T-helper 1 cell treated with Interleukin-12 subunit alpha and Interleukin-12 subunit beta and Interleukin-4 antibody, amounts not matched to agents 30 μg/mL and 1 μg/mL, for 36 hours (primary cell): ENCODE data around the gene PIP5K1C.

ENCODE experiments used
- H3K27ac Mint-ChIP-seq: one replicate; pipeline ENCODE4 v1.8.0; 2021; ENCODE audit warnings: mild to moderate bottlenecking, mixed read lengths
- H3K27me3 Mint-ChIP-seq: one replicate; pipeline ENCODE4 v1.8.0; 2021; ENCODE audit warnings: low read depth, mixed read lengths
- H3K36me3 Mint-ChIP-seq: one replicate; pipeline ENCODE4 v1.8.0; 2021; ENCODE audit warnings: low read depth, mixed read lengths
- H3K4me1 Mint-ChIP-seq: one replicate; pipeline ENCODE4 v1.8.0; 2021; ENCODE audit warnings: low read depth, mixed read lengths
- H3K4me3 Mint-ChIP-seq: one replicate; pipeline ENCODE4 v1.8.0; 2021; ENCODE audit warnings: mild to moderate bottlenecking, moderate library complexity, mixed read lengths
- H3K9me3 Mint-ChIP-seq: one replicate; pipeline ENCODE4 v1.8.0; 2021; ENCODE audit warnings: mixed read lengths

The PIP5K1C gene

DNA sequence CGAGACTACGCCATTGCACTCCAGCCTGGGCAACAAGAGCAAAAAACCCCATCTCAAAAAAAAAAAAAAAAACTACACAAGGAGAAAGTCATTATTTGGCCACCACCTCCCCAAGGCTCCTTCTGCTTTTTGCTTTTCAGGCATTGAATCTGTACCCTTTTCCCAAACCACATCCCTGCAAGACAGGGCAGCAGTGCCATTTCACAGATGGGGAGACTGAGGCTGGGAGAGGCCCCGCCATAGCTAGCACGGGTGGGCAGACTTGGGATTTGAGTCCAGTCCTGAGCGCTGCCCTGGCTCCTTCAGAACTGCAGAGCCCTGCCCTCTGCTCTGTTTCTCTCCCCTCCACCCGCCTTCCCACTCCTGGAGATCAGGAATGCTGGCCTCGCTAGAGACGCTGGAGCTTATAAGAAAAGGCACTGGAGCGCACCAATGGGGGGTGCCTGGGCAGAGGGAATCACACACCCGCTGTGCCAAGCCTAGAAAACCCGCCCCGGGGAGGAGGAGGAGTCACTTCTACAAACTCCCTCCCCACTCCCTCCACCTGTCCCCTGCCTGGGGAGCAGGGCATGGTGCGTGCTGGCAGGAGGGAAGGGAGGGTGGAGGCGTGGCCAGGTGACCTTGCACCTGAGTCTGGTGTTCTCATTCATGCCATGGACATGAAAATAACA, 25.5 kb upstream of the PIP5K1C start:
- H3K4me1 Mint-ChIP-seq, result no peaks in the 10 kb centered on the region
- H3K27ac Mint-ChIP-seq, result no peak overlapping the region
- no peak overlapping the region for H3K4me3 Mint-ChIP-seq
- no peaks in the 10 kb centered on the region for H3K9me3 Mint-ChIP-seq
- peaks cover 33% of the 10 kb centered on the region for H3K27me3 Mint-ChIP-seq
- H3K36me3 Mint-ChIP-seq, result no peaks in the 10 kb centered on the region

DNA sequence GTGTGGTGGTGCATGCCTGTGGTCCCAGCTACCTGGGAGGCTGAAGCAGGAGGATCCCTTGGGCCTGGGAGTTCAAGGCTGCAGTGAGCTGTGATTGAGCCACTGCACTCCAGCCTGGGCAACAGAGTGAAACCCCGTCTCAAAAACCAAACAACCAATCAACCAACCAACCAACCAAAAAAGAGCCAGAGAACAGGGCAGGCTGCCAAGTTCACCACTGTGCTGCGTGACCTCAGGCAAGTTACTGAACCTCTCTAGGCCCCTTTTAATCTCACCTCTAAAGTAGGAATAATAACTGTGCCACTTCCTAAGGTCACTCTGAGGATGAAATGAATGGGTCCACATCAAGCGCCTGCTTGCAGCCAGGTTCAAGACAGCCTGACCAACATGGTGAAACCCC, 24.9 kb upstream of the PIP5K1C start:
- H3K27ac Mint-ChIP-seq, result no peak overlapping the region
- no peaks in the 10 kb centered on the region for H3K4me1 Mint-ChIP-seq
- H3K36me3 Mint-ChIP-seq, result no peaks in the 10 kb centered on the region
- peaks cover 40% of the 10 kb centered on the region for H3K27me3 Mint-ChIP-seq
- no peak overlapping the region for H3K4me3 Mint-ChIP-seq
- H3K9me3 Mint-ChIP-seq, result no peaks in the 10 kb centered on the region

GRCh38 chr19:3723883-3724282, 23.6 kb upstream of the PIP5K1C start:
- no peaks in the 10 kb centered on the region for H3K36me3 Mint-ChIP-seq
- H3K4me1 Mint-ChIP-seq, result peaks cover 2% of the 10 kb centered on the region
- no peak overlapping the region for H3K4me3 Mint-ChIP-seq
- no peaks in the 10 kb centered on the region for H3K9me3 Mint-ChIP-seq
- no peak overlapping the region for H3K27ac Mint-ChIP-seq
- H3K27me3 Mint-ChIP-seq, result peaks cover 47% of the 10 kb centered on the region

GRCh38 chr19:3723110-3723488, 22.8 kb upstream of the PIP5K1C start:
- H3K36me3 Mint-ChIP-seq, result no peaks in the 10 kb centered on the region
- no peak overlapping the region for H3K4me3 Mint-ChIP-seq
- no peak overlapping the region for H3K27ac Mint-ChIP-seq
- H3K9me3 Mint-ChIP-seq, result no peaks in the 10 kb centered on the region
- H3K4me1 Mint-ChIP-seq, result peaks cover 2% of the 10 kb centered on the region
- peaks cover 47% of the 10 kb centered on the region for H3K27me3 Mint-ChIP-seq

DNA sequence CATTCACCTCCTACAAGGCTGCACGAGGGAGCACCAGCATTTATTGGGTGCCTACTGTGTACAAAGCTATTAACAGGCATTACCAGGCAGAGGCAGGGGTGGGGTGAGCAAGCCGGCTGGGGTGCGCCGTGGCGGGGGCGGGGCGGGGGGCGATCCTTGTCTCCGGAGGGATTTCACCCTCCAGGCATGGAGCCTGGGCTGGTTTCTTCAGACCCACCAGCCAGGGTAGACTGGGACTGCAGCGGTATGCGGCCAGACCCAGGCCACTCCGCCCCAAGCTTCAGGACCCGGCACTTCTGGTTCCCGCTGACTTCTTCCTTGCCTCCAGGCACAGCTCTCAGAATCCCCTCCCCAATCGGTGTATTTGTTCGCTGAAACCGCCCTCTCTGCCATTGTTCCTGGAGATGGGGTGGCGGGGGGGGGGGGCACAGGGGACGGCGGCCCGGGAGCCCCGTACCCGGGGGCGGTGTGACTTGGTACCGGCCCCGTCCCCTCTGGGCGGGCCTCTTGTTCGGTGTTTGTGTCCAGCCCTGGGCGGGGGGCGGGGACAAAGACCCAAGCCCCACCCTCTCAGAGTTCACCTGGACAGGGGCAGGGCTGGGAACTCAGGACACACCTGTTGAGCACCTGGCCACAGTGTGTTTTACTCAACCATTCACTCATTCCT, 22.3 kb upstream of the PIP5K1C start:
- Mint-ChIP-seq H3K36me3 (no peaks in the 10 kb centered on the region), H3K27ac (no peak overlapping the region)

DNA sequence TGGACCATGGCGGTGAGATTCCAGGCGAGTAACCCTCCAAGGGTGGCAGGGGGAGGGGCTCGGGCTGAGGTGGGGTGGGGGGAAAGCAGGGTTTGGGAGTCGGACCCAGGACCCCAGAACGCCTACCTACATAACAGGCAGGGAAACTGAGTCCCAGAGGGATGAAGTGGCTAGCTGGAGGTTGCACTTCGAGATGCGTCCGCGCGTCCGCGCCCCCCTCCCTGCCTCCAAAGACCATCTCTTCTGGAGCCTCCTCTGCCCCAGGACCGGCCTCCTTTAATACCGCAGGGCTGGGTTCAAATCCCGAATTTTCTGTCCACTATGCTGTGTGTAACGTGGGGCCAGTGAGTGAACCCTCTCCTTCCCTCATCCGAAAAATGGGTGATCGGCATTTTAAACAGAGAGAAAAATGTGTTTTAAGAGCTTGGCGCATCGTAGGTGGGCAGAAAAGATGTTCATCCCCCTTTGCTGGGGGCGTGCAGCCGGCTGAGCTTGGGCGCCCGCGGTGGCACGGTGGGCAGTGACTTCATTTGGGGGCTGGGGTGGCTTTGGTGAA, 21.7 kb upstream of the PIP5K1C start:
- H3K4me1 Mint-ChIP-seq, result peaks cover 2% of the 10 kb centered on the region
- H3K4me3 Mint-ChIP-seq, result no peak overlapping the region
- H3K9me3 Mint-ChIP-seq, result no peaks in the 10 kb centered on the region
- no peaks in the 10 kb centered on the region for H3K36me3 Mint-ChIP-seq
- peaks cover 47% of the 10 kb centered on the region for H3K27me3 Mint-ChIP-seq
- H3K27ac Mint-ChIP-seq, result no peak overlapping the region

More for the DNA sequence above, 22.3 kb upstream of the PIP5K1C start:
- peaks cover 2% of the 10 kb centered on the region for H3K4me1 Mint-ChIP-seq
- H3K9me3 Mint-ChIP-seq, result no peaks in the 10 kb centered on the region
- no peak overlapping the region for H3K4me3 Mint-ChIP-seq
- H3K27me3 Mint-ChIP-seq, result peaks cover 47% of the 10 kb centered on the region

DNA sequence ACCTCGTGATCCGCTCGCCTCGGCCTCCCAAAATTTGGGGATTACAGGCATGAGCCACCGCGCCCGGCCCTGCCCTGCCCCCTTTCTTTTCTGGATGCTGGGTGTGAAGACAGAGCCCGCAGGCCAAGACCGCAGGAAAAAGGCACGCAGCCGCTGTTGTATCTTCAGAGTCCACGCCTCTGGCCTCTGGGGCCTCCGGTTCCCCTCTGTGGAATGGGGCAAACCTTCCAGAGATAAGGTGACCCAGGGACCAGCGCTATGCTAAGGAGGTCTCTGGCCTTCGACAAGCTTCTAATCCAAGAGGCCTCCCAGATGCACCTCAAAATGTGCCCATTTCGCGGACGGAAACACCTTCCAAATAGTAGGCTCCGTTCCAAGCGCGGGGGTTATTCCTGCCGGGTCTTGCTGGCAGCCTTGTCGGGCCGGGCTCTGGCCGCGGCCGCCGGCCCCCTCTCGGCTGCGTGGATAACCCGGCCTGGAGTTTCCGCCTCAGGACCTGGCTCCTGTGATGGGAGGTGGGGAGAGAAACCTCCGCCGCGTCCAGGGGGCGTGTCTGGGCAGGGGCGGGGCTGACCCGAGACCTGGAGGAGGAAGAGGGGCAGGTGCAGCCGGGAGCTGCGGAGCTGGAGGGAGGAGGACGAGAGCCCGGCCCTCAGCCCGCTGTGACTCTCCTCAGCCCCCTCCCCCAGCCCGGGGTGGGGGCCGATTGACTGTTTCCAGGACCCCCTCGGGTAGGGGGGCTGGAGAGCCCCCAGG, 21.0 kb upstream of the PIP5K1C start:
- Mint-ChIP-seq H3K9me3 (no peaks in the 10 kb centered on the region), H3K27ac (no peak overlapping the region), H3K36me3 (no peaks in the 10 kb centered on the region), H3K27me3 (peaks cover 47% of the 10 kb centered on the region), H3K4me1 (peaks cover 2% of the 10 kb centered on the region), H3K4me3 (no peak overlapping the region)

GRCh38 chr19:3720349-3720917, 20.2 kb upstream of the PIP5K1C start:
- Mint-ChIP-seq H3K9me3 (no peaks in the 10 kb centered on the region), H3K4me3 (no peak overlapping the region), H3K27ac (no peak overlapping the region), H3K27me3 (peaks cover 47% of the 10 kb centered on the region), H3K4me1 (peaks cover 2% of the 10 kb centered on the region), H3K36me3 (no peaks in the 10 kb centered on the region)

DNA sequence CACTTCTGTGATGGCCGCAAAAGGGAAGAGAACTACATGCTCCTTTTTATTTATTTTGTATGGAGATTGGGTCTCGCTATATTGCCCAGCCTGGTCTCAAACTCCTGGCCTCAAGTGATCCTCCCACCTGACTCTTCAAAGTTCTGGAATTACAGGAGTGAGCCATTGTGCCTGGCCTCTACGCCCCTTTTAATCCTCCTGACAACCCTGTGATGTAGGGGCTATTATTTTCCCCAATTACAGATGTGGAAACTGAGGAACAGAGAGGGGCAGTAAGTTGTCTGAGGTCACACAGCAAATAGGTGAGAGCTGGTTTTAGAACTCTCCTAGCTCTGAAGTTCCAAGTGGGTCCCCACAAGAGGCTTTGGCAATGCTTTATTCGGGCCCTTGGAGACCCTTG, 19.6 kb upstream of the PIP5K1C start:
- Mint-ChIP-seq H3K36me3 (no peaks in the 10 kb centered on the region), H3K27ac (no peak overlapping the region), H3K9me3 (no peaks in the 10 kb centered on the region), H3K27me3 (peaks cover 42% of the 10 kb centered on the region), H3K4me3 (no peak overlapping the region), H3K4me1 (peaks cover 2% of the 10 kb centered on the region)

DNA sequence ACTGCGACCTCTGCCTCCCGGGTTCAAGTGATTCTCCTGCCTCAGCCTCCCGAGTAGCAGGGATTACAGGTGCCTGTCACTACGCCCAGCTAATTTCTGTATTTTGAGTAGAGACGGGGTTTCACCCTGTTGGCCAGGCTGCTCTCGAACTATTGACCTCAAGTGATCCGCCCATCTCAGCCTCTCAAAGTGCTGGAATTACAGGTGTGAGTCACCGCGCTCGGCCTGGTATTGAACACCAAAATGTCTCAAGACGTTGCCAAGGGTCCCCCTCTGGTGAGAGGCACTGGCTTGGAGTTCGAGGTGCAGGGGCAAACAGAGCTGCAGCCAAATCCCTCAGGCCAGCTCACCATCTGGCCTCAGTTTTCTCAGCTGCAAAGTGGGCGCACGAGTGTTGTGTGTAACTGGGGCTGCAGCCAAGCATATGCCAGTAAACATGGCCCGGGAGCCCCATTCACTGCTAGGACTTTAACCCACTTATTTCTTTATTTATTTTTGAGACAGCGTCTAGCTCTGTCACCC, 15.9 kb upstream of the PIP5K1C start:
- Mint-ChIP-seq H3K9me3 (no peaks in the 10 kb centered on the region), H3K4me1 (peaks cover 2% of the 10 kb centered on the region), H3K27ac (no peak overlapping the region), H3K4me3 (no peak overlapping the region), H3K27me3 (peaks cover 23% of the 10 kb centered on the region), H3K36me3 (no peaks in the 10 kb centered on the region)

DNA sequence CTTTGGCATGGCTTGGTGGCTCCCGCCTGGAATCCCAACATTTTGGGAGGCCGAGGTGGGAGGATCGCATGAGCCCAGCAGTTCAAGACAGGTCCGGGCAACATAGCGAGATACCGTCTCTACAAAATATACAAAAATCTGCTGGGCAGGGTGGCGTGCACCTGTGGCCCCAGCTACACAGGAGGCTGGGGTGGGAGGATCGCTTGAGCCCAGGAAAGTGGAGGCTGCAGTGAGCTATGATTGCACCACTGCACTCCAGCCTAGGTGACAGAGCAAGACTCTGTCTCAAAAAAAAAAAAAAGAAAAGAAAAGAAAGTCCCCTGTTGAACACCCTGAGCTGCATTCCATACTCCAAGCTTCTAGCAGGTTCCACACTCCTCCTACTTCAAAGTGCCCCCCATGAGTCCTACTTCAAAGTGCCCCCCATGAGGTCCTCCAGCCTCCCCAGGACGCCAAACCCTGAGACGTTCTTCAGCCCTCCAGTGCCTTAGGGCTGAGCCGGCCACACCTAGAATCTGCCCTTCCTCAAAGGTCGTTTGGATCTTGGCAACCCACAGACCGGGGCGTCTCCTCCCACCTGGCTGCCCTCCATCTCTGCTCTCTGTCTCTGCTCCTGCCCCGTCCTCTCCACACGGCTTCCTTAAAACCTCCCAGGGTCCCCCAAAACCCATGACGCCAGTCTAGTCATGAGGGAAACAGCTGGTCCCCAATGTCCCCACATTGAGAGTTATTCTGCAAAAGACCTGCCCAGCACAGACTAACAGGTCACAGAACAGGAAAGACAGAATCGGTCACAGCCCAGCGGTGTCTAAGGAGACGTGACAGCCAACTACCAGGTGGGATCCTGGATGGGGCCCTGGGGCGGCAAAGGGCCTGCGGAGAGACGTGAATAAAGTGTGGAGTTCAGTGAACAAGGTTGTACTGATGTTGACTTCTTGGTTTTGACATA, 12.7 kb upstream of the PIP5K1C start:
- Mint-ChIP-seq H3K9me3 (no peaks in the 10 kb centered on the region), H3K4me3 (no peak overlapping the region), H3K27me3 (peaks cover 8% of the 10 kb centered on the region), H3K4me1 (no peaks in the 10 kb centered on the region), H3K27ac (no peak overlapping the region), H3K36me3 (no peaks in the 10 kb centered on the region)

DNA sequence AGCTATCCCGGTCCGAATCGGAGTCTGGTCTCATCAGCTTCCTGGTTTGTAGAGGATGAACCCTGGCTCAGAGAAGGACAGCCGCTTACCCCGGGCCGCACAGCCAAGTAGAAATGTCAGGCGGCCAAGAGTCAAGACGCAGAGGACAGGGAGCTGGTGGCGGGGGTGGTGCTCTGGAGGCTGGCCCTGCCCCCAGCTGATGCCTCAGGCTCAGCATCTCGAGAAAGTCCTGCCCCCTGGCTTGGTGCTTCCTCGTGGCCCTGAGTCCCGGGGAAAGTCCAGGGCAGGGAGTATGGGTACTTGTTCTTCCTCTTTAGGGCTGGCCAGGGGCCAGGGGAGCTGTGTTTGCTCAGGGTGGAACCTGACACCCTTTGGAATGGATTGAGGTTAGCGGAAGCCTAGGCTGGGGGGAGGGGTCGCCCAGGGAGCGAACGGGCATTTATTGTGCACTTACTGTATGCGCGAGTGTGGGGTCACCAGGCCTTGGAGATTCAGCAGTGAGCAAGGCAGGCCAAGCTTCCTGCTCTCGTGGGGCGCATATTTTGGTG, 10.1 kb upstream of the PIP5K1C start:
- H3K4me3 Mint-ChIP-seq, result no peak overlapping the region
- no peaks in the 10 kb centered on the region for H3K9me3 Mint-ChIP-seq
- no peaks in the 10 kb centered on the region for H3K36me3 Mint-ChIP-seq
- peaks cover 2% of the 10 kb centered on the region for H3K4me1 Mint-ChIP-seq
- H3K27ac Mint-ChIP-seq, result no peak overlapping the region
- H3K27me3 Mint-ChIP-seq, result peaks cover 8% of the 10 kb centered on the region

DNA sequence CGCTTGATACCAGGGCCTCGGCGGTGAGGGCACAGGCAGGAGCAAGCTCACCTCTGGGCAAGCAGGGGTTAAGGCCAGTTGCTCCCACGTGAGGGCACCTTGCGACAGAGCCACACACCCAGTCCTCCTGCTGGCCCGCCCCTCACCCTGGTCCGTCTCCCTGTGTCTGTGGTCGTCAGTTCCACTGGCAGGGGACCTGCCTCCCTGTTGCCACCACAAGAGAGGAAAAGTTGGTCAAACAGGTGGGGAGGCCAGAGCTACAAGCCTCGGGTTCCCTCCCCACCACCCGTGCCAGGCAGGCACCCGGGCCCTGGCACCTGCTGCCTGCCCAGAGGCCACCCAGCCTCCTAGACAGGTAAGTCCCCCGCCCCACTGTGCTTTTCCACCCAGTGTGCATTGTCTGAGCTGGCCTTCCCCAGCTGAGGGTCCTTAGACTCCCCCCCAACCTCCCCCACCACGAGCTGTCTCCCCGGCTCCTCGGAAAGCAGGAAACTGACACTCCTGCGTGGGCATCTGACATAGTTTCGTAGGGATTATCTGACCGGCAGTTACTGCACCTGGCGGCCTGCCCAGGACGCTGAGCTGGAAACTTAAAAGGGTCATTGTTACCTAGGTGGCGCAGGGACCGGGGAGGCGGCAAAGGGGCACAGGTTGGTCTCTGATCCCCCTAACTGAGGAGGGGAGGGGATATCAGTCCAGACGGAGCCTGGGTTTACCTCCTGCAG, 8.1 kb upstream of the PIP5K1C start, which contains the start of gene TJP3:
Gene TJP3, plus strand, starts transcription at position 178 of the 725 bp plus-strand sequence. CDS start 20,049 bp downstream, outside the sequence.
- Mint-ChIP-seq H3K36me3 (no peaks in the 10 kb centered on the region), H3K9me3 (no peaks in the 10 kb centered on the region), H3K27ac (no peak within 1 kb of the TSS), H3K27me3 (peaks cover 7% of the 10 kb centered on the region), H3K4me1 (peaks cover 2% of the 10 kb centered on the region), H3K4me3 (no peak within 1 kb of the TSS)
